Ovary (tissue), 9 donors: Measurements from ENCODE around the gene SEC61B. TPM values are rescaled to one million over a fixed set of nuclear protein-coding genes. Genes with fewer than 3 reads are reported as not detected.
"Not testable (repeated sequence)": the region's sequence is repeated elsewhere in the genome, so short reads cannot be mapped to it uniquely, and the experiment has no call there.

Experiments used
- DNase-seq, 5 donors: peaks; one replicate each; pipeline ENCODE4 v3.0.0-alpha.2; 2019 to 2020
- H3K27ac ChIP-seq, 2 donors: fragments of 200-600 bp; one replicate each; pipeline versions ENCODE4 v1.5.1 to v1.8.0; 2019 to 2022
- H3K27me3 ChIP-seq: fragments of 200-600 bp; one replicate; pipeline ENCODE4 v1.8.0; 2022
- H3K36me3 ChIP-seq: fragments of 200-600 bp; sonication (generic); one replicate; pipeline ENCODE4 v1.5.1; 2019
- H3K4me1 ChIP-seq: one replicate; pipeline ENCODE4 v1.8.1; 2013; ENCODE audit warnings: mild to moderate bottlenecking, moderate library complexity; ENCODE audit not compliant: insufficient read depth
- H3K4me3 ChIP-seq: fragments of 200-600 bp; sonication (generic); one replicate; pipeline ENCODE4 v1.5.1; 2017
- H3K9me3 ChIP-seq, 2 donors: fragments of 200-600 bp in 1 of 2; sonication (generic) in 1 of 2; one replicate each; pipeline versions ENCODE4 v1.5.1 to v1.8.1; 2013 to 2019; ENCODE audit warnings: mild to moderate bottlenecking in 1 of 2, moderate library complexity in 1 of 2
- CTCF ChIP-seq, 3 donors: fragments of 450-650 bp in 2 of 3; fragments of 200-600 bp in 1 of 3; IDR thresholded peaks; one replicate each; pipeline versions ENCODE4 v1.5.1 to v1.8.0; 2016 to 2022; ENCODE audit warnings: antibody characterized with exemption in 3 of 3, mild to moderate bottlenecking in 1 of 3
- EP300 ChIP-seq: sonication (generic); formaldehyde crosslinking; IDR thresholded peaks from one replicate; pipeline ENCODE4 v1.6.1; 2017; ENCODE audit warnings: antibody characterized with exemption
- POLR2A ChIP-seq: fragments of 450-650 bp; IDR thresholded peaks from one replicate; pipeline ENCODE4 v1.6.1; 2017; ENCODE audit warnings: antibody characterized with exemption, mild to moderate bottlenecking, moderate library complexity
- WGBS, 3 donors: extraction: QIAGEN DNeasy Blood & Tissue Kit in 1 of 3; methylation state at CpG; one replicate each; pipeline versions ENCODE4 v1.1.5 to v1.1.7; 2013 to 2017; 5-methylcytosine and 5-hydroxymethylcytosine counted together
- intact Hi-C, 4 donors: fragments of 100-400 bp; cut with DNase I; formaldehyde crosslinking; loops; one replicate each; pipeline versions ENCODE4 v1.11.0 to v1.15.1; 2022 to 2023
- polyA plus RNA-seq, 2 donors: library from polyadenylated mRNA; stranded (reverse); fragments of 200-250 nt in 1 of 2; fragments of 350-450 nt in 1 of 2; fragmentation: Illumina TruSeq in 1 of 2; extraction: RNeasy Lipid Tissue Mini Kit (QIAGEN cat#74804) in 1 of 2; gene quantifications; one replicate each; pipeline ENCODE4 v1.2.3, GENCODE V29; 2013 to 2014
- total RNA-seq, 7 donors: library from RNA; depleted of rRNA in 2 of 7; stranded (reverse); fragments of >200 nt in 2 of 7; fragmentation: NEBNext Ultra II Directional in 3 of 7; extraction: Animal tissue kit (Norgen Biotek cat#: 25700) in 3 of 7; gene quantifications; one replicate each; pipeline versions ENCODE4 v1.1.0 to v1.2.4, GENCODE V29; 2016 to 2023
- donor health status: DM: no; HTN: no; CAD: no; lungs with moderate emphysema.
- donor health status: DM: no; HTN: no; CAD: no.
- donor health status: Bipolar disorder and iron deficiency.
- donor health status: DM: yes; HTN: yes; CAD: no.
- donor health status: DM: no; HTN: no; CAD: no.
- donor health status: DM: yes; HTN: yes; CAD: no.

Gene SEC61B
- total and polyA plus RNA-seq, 9 donors = 80.1 to 196 (median 130) TPM

- H3K36me3 ChIP-seq = no peaks in the 10 kb centered on the region
- no peaks in the 10 kb centered on the region for H3K4me1 ChIP-seq
- H3K27me3 ChIP-seq = no peaks in the 10 kb centered on the region
- no peak for DNase-seq
- H3K4me3 ChIP-seq = no peak overlapping the region
- no peak overlapping the region for H3K27ac ChIP-seq
- H3K9me3 ChIP-seq = no peaks in the 10 kb centered on the region
- intact Hi-C loops = no loop called here
- TF ChIP-seq POLR2A = no peak
- TF ChIP-seq CTCF (IDR thresholded peaks at IDR 0.05) = no peak
- TF ChIP-seq EP300 = no peak
Measured at GRCh38 chr9:99237356-99237755, 15.3 kb downstream of the SEC61B start.

GRCh38 chr9:99237849-99238248 is 15.8 kb downstream of the SEC61B start:
- H3K36me3 ChIP-seq, H3K27ac ChIP-seq, H3K4me3 ChIP-seq, H3K27me3 ChIP-seq, intact Hi-C loops, H3K4me1 ChIP-seq, DNase-seq, H3K9me3 ChIP-seq: not testable (repeated sequence)
- 93 to 97% (median 96%) methylated on average over 4 of the region's 4 CpGs for WGBS, 3 donors

- Histone ChIP-seq H3K27ac (no peak overlapping the region), H3K4me1 (no peaks in the 10 kb centered on the region), H3K27me3 (no peaks in the 10 kb centered on the region), H3K9me3 (no peaks in the 10 kb centered on the region), H3K36me3 (no peaks in the 10 kb centered on the region), H3K4me3 (no peak overlapping the region)
- no peak for DNase-seq
- intact Hi-C loops = no loop called here
- TF ChIP-seq EP300 (no peak), CTCF (IDR thresholded peaks at IDR 0.05) (no peak), POLR2A (no peak)
Measured at GRCh38 chr9:99238331-99238730, 16.2 kb downstream of the SEC61B start.

GRCh38 chr9:99239341-99240060 is 17.4 kb downstream of the SEC61B start:
- TF ChIP-seq CTCF (IDR thresholded peaks at IDR 0.05) (no peak), POLR2A (no peak), EP300 (no peak)
- Histone ChIP-seq H3K4me1 (no peaks in the 10 kb centered on the region), H3K4me3 (no peak overlapping the region), H3K27ac (no peak overlapping the region), H3K27me3 (no peaks in the 10 kb centered on the region), H3K36me3 (no peaks in the 10 kb centered on the region), H3K9me3 (no peaks in the 10 kb centered on the region)
- DNase-seq = no peak
- 64 to 68% (median 65%) methylated on average over 6 of the region's 6 CpGs for WGBS, 3 donors
- intact Hi-C loops = no loop called here

GRCh38 chr9:99241106-99241505 is 19.0 kb downstream of the SEC61B start:
- Histone ChIP-seq H3K27ac (no peak overlapping the region), H3K36me3 (no peaks in the 10 kb centered on the region), H3K9me3 (no peaks in the 10 kb centered on the region), H3K27me3 (no peaks in the 10 kb centered on the region), H3K4me3 (no peak overlapping the region), H3K4me1 (no peaks in the 10 kb centered on the region)
- WGBS, 3 donors = 75 to 79% (median 78%) methylated on average over 7 of the region's 7 CpGs
- no peak for DNase-seq
- intact Hi-C loops = no loop called here
- TF ChIP-seq CTCF (IDR thresholded peaks at IDR 0.05) (no peak), POLR2A (no peak), EP300 (no peak)
